Testis (tissue), 3 donors: Measurements from ENCODE around the gene LDLRAD4. TPM values are rescaled to one million over a fixed set of nuclear protein-coding genes. Genes with fewer than 3 reads are reported as not detected.

ENCODE experiments used
- DNase-seq: peaks from one replicate; pipeline ENCODE4 v3.0.0-alpha.2; 2019
- H3K27ac ChIP-seq, 2 donors: fragments of 200-600 bp; sonication (generic); one replicate each; pipeline ENCODE4 v1.5.1; 2019
- H3K27me3 ChIP-seq: fragments of 200-600 bp; sonication (generic); one replicate; pipeline ENCODE4 v1.5.1; 2019
- H3K36me3 ChIP-seq: fragments of 200-600 bp; sonication (generic); one replicate; pipeline ENCODE4 v1.5.1; 2017; ENCODE audit warnings: low read depth; ENCODE audit errors: missing control alignments
- H3K4me1 ChIP-seq: fragments of 200-600 bp; sonication (generic); one replicate; pipeline ENCODE4 v1.5.1; 2019
- H3K4me3 ChIP-seq, 2 donors: fragments of 200-600 bp; sonication (generic); one replicate each; pipeline ENCODE4 v1.5.1; 2017 to 2019
- H3K9me3 ChIP-seq: fragments of 200-600 bp; sonication (generic); one replicate; pipeline ENCODE4 v1.5.1; 2017
- POLR2A ChIP-seq: fragments of 450-650 bp; IDR thresholded peaks from one replicate; pipeline ENCODE4 v1.6.1; 2017; ENCODE audit warnings: antibody characterized with exemption, mild to moderate bottlenecking, moderate library complexity
- WGBS, 2 donors: methylation state at CpG; one replicate each; pipeline ENCODE4 v1.1.5; 2018; 5-methylcytosine and 5-hydroxymethylcytosine counted together
- intact Hi-C: fragments of 100-400 bp; cut with DNase I; formaldehyde crosslinking; loops from one replicate; pipeline ENCODE4 v1.15.1; 2023; ENCODE audit warnings: low total_unique reads
- polyA plus RNA-seq: library from polyadenylated mRNA; stranded (reverse); fragments of 350-450 nt; fragmentation: Illumina TruSeq; extraction: RNeasy Lipid Tissue Mini Kit (QIAGEN cat#74804); gene quantifications from one replicate; pipeline ENCODE4 v1.2.3, GENCODE V29; 2014; ENCODE audit warnings: low read depth, low replicate concordance; ENCODE audit not compliant: insufficient read depth
- total RNA-seq, 2 donors: library from RNA; depleted of rRNA; stranded (reverse); fragments of >200 nt; gene quantifications; one replicate each; pipeline ENCODE4 v1.2.3, GENCODE V29; 2016
- TF ChIP-seq, protein P1 (sequence below), 3 experiments: fragments of 450-650 bp in 2 of 3; fragments of 200-600 bp in 1 of 3; sonication (generic) in 1 of 3; IDR thresholded peaks; one replicate each; pipeline ENCODE4 v1.5.1; 2016 to 2019; ENCODE audit warnings: antibody characterized with exemption in 3 of 3, mild to moderate bottlenecking in 2 of 3, moderate library complexity in 1 of 3

The LDLRAD4 gene
- total and polyA plus RNA-seq, 3 donors from 2014 or later: 22.0 to 42.2 (median 25.9) TPM

DNA sequence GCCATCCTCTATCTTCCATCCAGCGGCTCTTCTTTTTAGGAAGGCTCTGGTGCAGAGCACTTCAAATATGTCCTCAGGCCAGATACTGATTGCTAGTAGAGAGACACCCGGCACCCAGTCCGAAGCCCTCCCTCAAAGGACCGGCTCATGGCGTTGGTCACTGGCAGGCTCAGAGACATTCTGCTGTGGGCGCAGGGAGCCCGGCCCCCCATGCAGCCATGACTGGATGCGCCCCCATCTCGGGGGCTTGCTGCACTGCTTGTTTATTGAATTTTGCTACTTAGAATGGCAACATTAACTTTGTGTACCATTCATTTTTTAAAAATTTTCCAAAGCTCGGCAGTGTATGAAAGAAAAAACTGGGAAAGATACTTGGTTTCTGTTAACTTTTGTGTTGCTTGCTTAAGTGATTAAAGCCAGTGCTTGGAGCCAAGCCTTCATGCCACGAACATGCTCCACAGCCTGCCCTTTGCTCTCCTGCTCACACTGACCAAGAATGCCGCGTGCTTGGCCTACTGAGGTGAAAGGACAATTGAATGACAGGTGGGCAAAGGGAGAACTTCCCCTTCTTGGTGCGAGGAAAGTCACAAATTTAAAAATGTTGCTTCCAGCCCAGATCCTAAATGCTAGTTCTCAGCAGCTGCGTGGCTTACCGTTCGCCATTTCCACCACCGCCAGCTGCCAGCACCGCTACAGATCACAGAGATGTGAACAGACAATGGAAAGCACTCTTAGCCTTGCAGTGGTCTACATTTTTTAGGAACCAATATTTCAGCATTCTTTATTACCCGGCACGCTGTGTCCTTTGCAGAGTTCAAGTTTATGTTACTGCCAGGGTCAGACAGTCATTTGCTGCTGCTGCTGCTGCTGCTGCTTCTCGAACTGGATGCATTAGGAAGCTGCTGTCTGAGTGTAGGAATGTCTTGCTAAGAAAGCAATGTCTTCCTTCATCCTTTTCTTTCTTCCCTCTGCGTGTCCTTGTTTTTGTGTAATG, 431.1 kb downstream of the LDLRAD4 start:
- H3K36me3 ChIP-seq: no peaks in the 10 kb centered on the region
- no peak for DNase-seq
- intact Hi-C loops: no loop called here
- no peak for TF ChIP-seq POLR2A
- TF ChIP-seq, protein P1, sequence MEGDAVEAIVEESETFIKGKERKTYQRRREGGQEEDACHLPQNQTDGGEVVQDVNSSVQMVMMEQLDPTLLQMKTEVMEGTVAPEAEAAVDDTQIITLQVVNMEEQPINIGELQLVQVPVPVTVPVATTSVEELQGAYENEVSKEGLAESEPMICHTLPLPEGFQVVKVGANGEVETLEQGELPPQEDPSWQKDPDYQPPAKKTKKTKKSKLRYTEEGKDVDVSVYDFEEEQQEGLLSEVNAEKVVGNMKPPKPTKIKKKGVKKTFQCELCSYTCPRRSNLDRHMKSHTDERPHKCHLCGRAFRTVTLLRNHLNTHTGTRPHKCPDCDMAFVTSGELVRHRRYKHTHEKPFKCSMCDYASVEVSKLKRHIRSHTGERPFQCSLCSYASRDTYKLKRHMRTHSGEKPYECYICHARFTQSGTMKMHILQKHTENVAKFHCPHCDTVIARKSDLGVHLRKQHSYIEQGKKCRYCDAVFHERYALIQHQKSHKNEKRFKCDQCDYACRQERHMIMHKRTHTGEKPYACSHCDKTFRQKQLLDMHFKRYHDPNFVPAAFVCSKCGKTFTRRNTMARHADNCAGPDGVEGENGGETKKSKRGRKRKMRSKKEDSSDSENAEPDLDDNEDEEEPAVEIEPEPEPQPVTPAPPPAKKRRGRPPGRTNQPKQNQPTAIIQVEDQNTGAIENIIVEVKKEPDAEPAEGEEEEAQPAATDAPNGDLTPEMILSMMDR (IDR thresholded peaks at IDR 0.05): no peak
- H3K27ac ChIP-seq: no peak overlapping the region
- H3K4me3 ChIP-seq: no peak overlapping the region
- H3K4me1 ChIP-seq: no peaks in the 10 kb centered on the region
- 78 to 82% methylated on average over 23 of the region's 23 CpGs for WGBS, 2 donors
- H3K9me3 ChIP-seq: no peaks in the 10 kb centered on the region
- no peaks in the 10 kb centered on the region for H3K27me3 ChIP-seq

DNA sequence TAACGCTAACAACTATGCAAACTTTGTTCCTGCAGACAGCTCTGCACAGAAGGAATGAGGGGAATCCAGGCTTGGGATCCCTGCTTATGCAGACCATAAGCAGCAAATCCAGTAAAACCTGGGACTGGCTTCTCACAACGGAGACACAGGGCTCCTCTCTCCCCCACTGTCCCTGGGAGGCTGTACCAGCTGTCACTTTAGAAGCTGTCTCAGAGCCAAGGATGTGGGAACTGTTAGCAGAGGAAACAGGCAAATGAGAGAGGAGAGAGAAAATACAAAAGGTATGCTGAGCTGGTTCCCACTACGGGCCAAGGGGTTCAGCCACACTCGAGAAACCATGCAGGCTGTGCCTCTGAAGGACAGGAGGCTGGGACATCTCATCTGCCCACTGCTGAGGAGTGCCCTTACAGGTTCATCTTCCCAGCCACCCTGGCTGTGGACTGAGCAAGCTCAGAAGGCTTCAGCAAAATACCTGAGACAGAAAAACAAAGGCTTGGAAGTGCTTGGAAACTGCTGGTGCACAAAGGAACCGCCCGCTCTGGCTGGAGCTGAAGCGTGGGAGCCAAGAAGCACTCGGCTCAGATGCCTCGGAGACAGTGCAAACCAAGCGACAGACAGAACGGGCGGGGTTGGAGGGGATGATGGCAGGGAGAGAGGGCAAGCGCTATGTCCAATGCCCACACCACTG, 435.3 kb downstream of the LDLRAD4 start:
- Histone ChIP-seq H3K27ac (no peak overlapping the region), H3K36me3 (no peaks in the 10 kb centered on the region), H3K9me3 (no peaks in the 10 kb centered on the region), H3K27me3 (no peaks in the 10 kb centered on the region), H3K4me3 (no peak overlapping the region), H3K4me1 (no peaks in the 10 kb centered on the region)
- no peak for DNase-seq
- WGBS, 2 donors: 81 to 83% methylated on average over 10 to 13 of the region's 13 CpGs
- TF ChIP-seq, protein P1 (IDR thresholded peaks at IDR 0.05): no peak
- TF ChIP-seq POLR2A: no peak
- intact Hi-C loops: no loop called here

DNA sequence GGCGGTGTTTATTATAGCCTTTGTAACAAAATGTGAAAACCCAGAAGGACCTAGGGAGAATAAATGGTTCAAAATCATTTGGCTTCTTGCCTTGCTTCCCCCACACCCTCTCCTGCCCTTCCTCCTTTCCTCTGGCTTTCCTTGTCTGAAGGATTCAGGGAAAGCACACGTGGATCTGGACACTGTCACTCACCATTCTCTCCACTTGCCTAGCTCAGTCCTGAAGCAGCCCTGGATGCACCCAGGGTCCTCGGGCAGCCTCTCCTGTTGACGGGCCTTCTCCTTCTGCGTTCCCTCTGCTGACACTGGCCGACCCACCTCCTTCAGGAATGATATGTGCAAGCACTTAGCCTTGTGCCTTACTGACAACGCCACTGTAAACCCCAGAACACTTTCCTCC, 439.4 kb downstream of the LDLRAD4 start:
- WGBS, 2 donors: 61 to 65% methylated on average over 7 of the region's 7 CpGs
- intact Hi-C loops: no loop called here
- TF ChIP-seq, protein P1 (IDR thresholded peaks at IDR 0.05): no peak
- no peak for TF ChIP-seq POLR2A
- Histone ChIP-seq H3K4me3 (no peak overlapping the region), H3K36me3 (no peaks in the 10 kb centered on the region), H3K27ac (no peak overlapping the region), H3K4me1 (peaks cover 17% of the 10 kb centered on the region), H3K27me3 (no peaks in the 10 kb centered on the region), H3K9me3 (no peaks in the 10 kb centered on the region)
- DNase-seq: no peak

DNA sequence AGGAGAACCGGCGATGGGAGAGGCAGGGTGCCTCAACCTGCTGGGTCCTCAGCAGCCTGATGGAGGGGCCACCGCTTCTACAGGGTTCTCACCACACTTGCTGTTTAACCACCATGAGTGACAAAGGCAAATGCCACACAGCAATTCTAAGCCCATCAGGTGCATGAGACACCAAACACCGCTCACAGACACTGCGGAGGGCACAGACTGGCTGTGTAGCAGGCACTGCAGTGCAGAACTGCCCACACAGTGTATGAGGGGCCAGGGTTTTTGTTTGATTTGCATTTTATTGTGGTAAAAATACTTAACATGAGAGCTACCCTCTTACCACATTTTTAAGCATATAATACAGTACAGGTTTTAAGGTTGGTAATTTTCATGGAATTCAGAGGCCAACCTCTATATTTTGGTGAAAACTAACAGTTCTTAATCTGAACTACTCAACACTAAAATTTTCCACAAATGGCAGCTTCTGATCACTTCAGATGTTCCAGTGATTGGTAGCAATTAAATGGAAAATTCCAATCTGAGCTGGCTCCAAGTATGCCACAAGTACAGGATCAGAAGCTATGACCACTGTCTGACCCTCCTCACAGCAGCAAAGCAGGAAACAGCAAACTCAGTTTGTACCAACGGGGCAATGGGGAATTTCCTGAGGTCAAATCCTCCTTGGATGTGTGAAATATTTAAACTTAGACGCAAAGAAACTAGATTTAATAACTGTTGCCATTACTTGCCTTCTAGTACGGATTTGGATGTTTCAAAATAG, 440.1 kb downstream of the LDLRAD4 start:
- TF ChIP-seq, protein P1 (IDR thresholded peaks at IDR 0.05): no peak
- no peak for TF ChIP-seq POLR2A
- peaks cover 17% of the 10 kb centered on the region for H3K4me1 ChIP-seq
- 82 to 88% methylated on average over 8 of the region's 8 CpGs for WGBS, 2 donors
- DNase-seq: no peak
- H3K4me3 ChIP-seq: no peak overlapping the region
- H3K36me3 ChIP-seq: no peaks in the 10 kb centered on the region
- intact Hi-C loops: no loop called here
- H3K9me3 ChIP-seq: no peaks in the 10 kb centered on the region
- no peaks in the 10 kb centered on the region for H3K27me3 ChIP-seq
- H3K27ac ChIP-seq: no peak overlapping the region
